GM18502 (cell line): ENCODE results near the gene PRTFDC1.
A peak's percentile ranks its signal among the peaks of the same experiment; 100 is the strongest.

Experiments used
- ATAC-seq: cut with Tn5 transposase; IDR thresholded peaks from one replicate; pipeline ENCODE4 v1.9.1; 2021; ENCODE audit warnings: mild to moderate bottlenecking; ENCODE audit not compliant: unreplicated experiment, poor library complexity

PRTFDC1 gene

GRCh38 chr10:24882047-24882698 lies 70.2 kb downstream of the PRTFDC1 start:
- ATAC-seq = peak; percentile 80

DNA sequence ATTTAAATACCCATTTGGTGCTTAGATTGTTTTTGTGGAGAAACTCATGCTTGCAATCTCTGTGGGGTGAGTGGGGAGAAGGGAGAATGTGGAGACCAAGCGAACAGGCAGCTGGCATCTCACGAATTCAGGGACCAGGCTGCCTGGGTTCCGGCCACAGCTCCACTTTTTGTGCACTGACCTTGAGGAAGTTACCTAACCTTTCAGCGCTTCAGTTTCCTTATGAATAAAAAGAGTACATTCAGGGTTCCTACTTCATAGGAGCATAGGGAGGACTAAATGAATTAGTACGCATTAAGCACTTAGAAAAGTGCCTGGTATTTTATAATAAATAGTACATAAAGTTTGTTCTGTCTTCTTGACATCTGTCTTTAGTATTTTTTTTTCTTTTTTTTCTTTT lies 72.5 kb downstream of the PRTFDC1 start:
- no peak for ATAC-seq

DNA sequence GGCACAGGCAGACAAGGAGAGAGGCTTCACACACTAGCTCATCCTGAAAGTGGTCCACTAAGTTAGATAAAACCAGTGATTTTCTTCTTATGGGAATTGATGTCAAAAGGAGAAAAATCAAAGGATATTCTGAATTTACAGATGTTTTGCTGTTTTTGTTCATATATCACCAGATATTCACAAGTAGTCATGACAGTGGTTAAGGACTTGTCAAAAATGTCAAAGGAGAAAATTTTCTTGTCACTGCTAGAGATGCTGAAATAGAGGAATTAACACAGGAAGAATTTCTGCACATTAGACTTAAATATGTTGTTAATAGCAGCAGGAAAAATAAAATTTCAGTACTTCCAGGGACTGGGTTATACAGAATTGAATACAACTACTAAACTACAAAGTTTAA lies 78.3 kb downstream of the PRTFDC1 start:
- ATAC-seq = no peak

- ATAC-seq = no peak
Measured at GRCh38 chr10:24873281-24873683, 79.1 kb downstream of the PRTFDC1 start.

GRCh38 chr10:24872790-24873182 lies 79.6 kb downstream of the PRTFDC1 start:
- no peak for ATAC-seq

DNA sequence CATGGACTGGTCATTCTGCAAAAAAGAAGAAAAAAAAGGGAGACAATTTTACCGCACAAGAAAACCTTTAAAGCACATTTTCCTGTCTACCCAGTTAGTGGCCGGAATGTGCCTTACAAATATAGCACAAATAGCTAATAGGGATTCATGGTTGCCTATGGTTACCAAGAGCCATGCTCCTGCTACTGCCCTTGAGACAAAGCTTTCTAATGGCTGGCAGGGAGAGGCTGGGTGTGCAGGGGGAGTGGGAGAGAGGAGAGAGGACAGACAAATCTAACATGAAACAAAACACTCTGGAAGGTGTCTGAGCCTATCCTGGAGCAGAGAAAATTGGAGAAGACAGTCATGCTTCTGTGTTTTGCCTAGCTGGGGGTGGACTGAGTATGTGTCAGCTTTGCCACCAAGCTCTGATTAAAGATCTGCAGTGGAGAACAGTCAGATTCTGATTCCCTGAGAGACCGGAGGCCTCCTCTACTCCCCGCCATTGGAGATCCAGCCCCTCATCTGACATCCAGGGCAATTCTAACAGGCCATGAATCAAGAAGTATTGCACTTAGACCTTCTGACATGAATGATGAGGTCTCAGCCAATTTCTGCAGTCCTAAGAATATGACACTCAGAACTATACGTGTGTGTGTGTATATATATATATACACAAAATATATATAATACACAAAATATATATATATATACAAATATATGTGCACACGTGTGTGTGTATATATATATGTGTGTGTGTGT lies 80.2 kb downstream of the PRTFDC1 start:
- no peak for ATAC-seq

DNA sequence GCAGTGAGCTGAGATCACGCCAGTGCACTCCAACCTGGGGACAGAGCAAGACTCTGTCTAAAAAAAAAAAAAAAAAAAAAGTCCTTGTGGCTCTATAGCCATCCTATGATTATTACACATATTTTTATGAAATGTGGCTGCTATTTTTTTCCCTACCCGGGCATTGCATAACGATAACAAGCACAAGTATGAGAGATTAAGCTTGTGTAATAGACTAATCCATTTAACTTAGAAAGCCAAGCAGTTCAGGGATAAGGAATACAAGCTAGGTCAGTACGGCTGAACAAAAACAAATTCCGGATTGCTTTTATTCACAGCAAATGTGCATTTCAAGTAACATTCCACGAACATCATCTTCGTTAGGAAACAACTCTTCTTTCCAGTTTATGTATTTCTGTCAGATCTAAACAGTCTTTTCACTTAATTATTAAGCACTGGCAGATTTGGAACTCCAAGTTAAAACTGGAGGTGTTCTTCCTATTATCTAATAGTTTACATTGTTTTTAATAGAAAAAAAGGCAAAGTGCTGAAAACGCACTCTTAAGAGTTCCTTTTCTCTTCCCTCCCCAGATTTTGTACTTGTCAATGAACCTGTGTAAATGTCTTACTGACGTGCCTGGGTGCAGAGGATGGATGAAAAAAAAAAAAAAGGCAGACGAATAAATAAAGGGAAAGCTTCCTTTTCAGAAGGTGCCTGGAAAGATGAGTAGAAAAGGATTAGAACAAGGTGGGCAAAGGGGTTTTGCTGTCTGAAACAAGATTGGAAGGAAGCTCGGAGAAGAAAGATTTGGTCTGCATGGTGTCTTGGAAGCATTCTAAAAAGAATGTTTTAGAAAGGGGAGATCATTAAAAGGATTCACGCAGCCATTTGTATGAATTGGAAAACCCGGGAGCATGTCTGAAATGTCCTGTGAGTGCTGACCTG lies 81.1 kb downstream of the PRTFDC1 start:
- no peak for ATAC-seq

DNA sequence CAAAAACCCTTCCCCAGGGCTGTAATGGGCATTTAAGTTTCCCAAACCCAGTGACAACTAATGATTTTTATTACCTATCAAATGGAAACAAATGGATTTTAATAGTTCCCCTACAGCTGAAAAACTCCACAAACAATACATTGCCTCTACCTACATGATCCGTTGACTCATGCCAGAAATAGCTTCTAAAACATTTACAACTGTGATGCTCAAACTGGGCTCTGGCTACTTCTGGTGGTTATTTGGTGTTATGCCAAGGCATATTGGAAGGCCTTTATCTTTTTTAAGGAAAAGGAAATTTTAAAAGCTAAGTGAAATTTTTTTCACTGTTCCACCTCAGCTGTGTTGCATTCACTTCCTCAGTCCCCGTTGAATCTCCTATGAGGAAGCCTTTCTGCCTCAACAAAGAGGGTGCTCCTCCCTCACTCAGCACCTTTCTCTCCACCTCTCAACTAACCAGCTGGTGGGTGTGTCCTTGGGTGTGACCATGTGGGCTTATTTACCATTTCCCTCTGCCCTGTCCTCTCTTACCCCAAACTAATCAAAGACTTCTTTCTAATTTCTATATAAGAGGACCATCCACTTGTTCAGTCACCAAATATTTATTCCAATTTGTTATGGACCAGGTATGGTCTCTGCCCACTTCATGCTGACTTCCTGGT lies 82.9 kb downstream of the PRTFDC1 start:
- ATAC-seq = no peak

DNA sequence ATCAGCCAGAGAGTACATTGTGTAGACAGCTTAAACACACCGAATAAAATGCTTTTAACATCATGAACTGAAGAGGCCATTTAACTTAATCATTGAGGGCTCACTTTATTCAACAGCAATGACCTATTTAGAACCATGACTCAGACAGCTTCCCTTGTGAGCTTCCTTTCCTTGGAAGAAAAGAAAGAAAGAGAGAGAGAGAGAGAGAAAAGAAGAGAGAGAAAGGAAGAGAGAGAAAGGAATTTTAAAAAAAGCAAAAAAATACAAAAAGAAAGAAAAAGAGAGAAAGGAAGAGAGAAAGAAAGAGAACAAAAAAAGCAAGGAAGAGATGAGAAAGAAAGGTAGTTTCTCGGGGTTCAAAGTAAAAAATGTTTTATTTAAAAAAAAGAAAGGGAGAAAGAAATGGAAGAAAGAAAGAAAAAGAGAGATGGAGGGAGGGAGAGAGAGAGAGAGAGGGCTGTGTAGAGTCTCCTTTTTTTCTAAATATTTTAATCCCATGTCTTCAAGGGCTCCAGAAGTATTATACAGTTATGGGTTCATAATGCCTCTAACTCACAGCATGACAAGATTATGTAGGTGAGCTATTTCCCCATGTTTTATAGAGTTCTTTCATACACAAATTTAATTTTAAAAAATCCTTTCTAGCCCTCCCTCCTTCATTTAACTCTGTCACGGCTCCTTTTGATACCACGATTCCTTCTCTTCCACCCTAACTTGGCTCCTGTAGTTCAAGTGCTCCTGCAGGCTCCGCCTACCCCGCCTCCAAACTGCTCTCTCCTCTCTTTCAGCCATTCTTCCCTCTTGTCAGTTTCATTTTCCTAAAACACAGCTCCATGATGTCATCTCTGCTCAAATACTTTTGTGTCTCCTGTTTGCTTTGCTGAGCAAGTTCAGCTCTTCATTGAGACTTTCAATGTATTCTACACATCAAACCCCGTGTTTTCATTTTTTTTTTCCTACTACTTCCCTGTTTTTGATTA lies 85.5 kb downstream of the PRTFDC1 start:
- no peak for ATAC-seq

DNA sequence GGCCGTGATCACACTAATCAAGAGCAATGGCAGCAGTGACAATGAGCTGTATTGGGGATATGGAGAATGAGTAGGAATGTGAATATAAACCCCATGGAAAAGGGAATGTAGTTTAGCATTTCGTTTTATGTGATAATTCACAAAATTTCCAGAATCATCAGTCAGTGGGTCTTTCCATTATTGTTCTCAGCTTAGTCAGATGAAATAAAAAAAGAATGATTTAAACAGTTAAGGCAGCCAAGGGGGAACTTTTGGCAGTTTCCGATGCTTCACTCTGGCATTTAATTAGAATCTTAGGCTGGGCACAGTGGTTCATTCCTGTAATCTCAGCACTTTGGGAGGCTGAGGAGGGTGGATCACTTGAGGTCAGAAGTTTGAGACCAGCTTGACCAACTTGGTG lies 86.6 kb downstream of the PRTFDC1 start:
- no peak for ATAC-seq

GRCh38 chr10:24862589-24862988 lies 89.8 kb downstream of the PRTFDC1 start:
- no peak for ATAC-seq

- no peak for ATAC-seq
Measured at GRCh38 chr10:24858288-24859270, 93.8 kb downstream of the PRTFDC1 start.

- no peak for ATAC-seq
Measured at GRCh38 chr10:24857031-24857725, 95.2 kb downstream of the PRTFDC1 start.

GRCh38 chr10:24854256-24854655 lies 98.2 kb downstream of the PRTFDC1 start:
- ATAC-seq = no peak

GRCh38 chr10:24853661-24854060 lies 98.7 kb downstream of the PRTFDC1 start:
- ATAC-seq = no peak

GRCh38 chr10:24851629-24852028 lies 100.8 kb downstream of the PRTFDC1 start:
- no peak for ATAC-seq

DNA sequence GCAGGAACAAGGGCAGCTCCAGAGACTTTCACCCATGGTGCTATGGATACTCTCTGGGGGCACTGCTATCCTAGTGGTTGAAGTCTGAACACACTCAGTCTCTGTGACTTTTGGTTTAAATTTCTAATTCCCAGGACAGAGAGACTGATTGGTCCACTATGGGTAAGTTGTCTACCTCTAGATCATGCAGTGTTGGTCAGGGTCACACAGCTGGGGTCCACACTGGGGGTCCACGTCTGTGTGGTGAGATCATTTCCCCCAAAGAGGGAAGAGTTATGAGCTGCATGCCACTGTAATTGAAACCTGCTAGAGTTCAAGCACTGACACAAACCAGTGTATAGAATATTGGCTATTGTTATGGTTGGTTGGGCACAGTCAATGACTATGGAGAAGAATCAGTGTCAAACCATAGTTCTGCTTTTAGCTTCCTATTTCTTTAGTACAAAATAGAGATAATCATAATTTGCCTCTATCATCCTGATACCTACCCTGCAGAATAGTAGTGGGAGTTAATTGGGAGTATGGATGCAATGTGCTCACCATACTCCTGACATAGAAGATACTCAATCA lies 101.6 kb downstream of the PRTFDC1 start:
- no peak for ATAC-seq
